Panc1 (cell line): ENCODE measurements around the gene RPS6KL1. TPM values are rescaled to one million over a fixed set of nuclear protein-coding genes. Genes with fewer than 3 reads are reported as not detected.

Source experiments
- ATAC-seq: fragments of 200-7000 bp; cut with Tn5 transposase; 2 replicates; pipeline ENCODE4 v1.9.1; 2020; ENCODE audit warnings: mild to moderate bottlenecking, moderate library complexity
- BruUV-seq: library from RNA; stranded (reverse); fragments of 400-500 nt; replicated peaks from 2 replicates; lab custom pipeline; 2021; lab: Mats Ljungman, UMichigan
- CTCF ChIA-PET: fragments of 300-600 bp; sonication (Branson Sonifier 250); formaldehyde crosslinking; loops from one replicate; lab custom pipeline; 2022; ENCODE audit warnings: antibody characterized with exemption; lab: Charles Lee
- POLR2A ChIA-PET: fragments of 300-600 bp; sonication (Branson Sonifier 250); formaldehyde crosslinking; loops from one replicate; lab custom pipeline; 2022; ENCODE audit warnings: antibody characterized with exemption; lab: Charles Lee
- DNase-seq: peaks from one replicate; pipeline ENCODE4 v3.0.0-alpha.2; 2010; ENCODE audit warnings: low read depth, low spot score
- H3K27ac ChIP-seq: 2 replicates; pipeline ENCODE4 v1.5.1; 2011; ENCODE audit warnings: mild to moderate bottlenecking, low read length, inconsistent platforms
- H3K27me3 ChIP-seq: fragments of 200-500 bp; sonication (Bioruptor generic); 2 replicates; pipeline ENCODE4 v1.6.0; 2014; ENCODE audit warnings: low read length, inconsistent platforms; ENCODE audit not compliant: control insufficient read depth, insufficient read depth
- H3K36me3 ChIP-seq: fragments of 200-500 bp; sonication (Bioruptor generic); 2 replicates; pipeline ENCODE4 v1.5.1; 2014; ENCODE audit warnings: inconsistent platforms, mild to moderate bottlenecking, low read length, moderate library complexity; ENCODE audit not compliant: control insufficient read depth, insufficient read depth
- H3K4me1 ChIP-seq: 2 replicates; pipeline ENCODE4 v1.5.1; 2011; ENCODE audit warnings: inconsistent platforms, mild to moderate bottlenecking, low read length, moderate library complexity; ENCODE audit not compliant: control insufficient read depth, insufficient read depth
- H3K4me3 ChIP-seq, 2 experiments: 2 replicates each; pipeline ENCODE4 v1.5.1; 2011 to 2012; ENCODE audit warnings: low read depth in 2 of 2, low read length in 2 of 2, mild to moderate bottlenecking in 2 of 2, inconsistent platforms in 1 of 2, moderate library complexity in 1 of 2
- H3K9me3 ChIP-seq: fragments of 200-500 bp; sonication (Bioruptor generic); 2 replicates; pipeline ENCODE4 v1.5.1; 2014; ENCODE audit warnings: low read depth, mild to moderate bottlenecking, inconsistent platforms, low read length, moderate library complexity; ENCODE audit not compliant: control insufficient read depth, insufficient read depth
- CTCF ChIP-seq: fragments of 450-650 bp; IDR thresholded peaks from 2 replicates; pipeline ENCODE4 v1.5.1; 2017; ENCODE audit warnings: mild to moderate bottlenecking
- POLR2AphosphoS5 ChIP-seq: IDR thresholded peaks from 2 replicates; pipeline ENCODE4 v1.6.1; 2012; ENCODE audit warnings: mild to moderate bottlenecking, low read depth, low read length, moderate library complexity
- REST ChIP-seq, 2 experiments: IDR thresholded peaks; 2 replicates each; pipeline ENCODE4 v1.6.1; 2011 to 2012; ENCODE audit warnings: low read depth in 2 of 2, control low read depth in 1 of 2, low read length in 1 of 2, mild to moderate bottlenecking in 1 of 2, moderate library complexity in 1 of 2; ENCODE audit not compliant: insufficient read depth in 1 of 2
- SIN3A ChIP-seq: IDR thresholded peaks from 2 replicates; pipeline ENCODE4 v1.6.1; 2012; ENCODE audit warnings: low read depth, mild to moderate bottlenecking, low read length, moderate library complexity, borderline replicate concordance; ENCODE audit not compliant: insufficient read depth
- TCF7L2 ChIP-seq: IDR thresholded peaks from 2 replicates; pipeline ENCODE4 v1.6.1; 2011; ENCODE audit warnings: mild to moderate bottlenecking, low read depth, low read length, inconsistent platforms
- in situ Hi-C: cut with HindIII; loops from 2 replicates; pipeline ENCODE4 v1.10.0; 2016; ENCODE audit warnings: low sequenced_read_pairs, low pct_unique_long_range_greater_than_20kb
- intact Hi-C: fragments of 100-400 bp; cut with micrococcal nuclease; formaldehyde crosslinking; loops from one replicate; pipeline ENCODE4 v1.10.0; 2022; ENCODE audit not compliant: unreplicated experiment
- total RNA-seq: library from RNA; stranded (reverse); gene quantifications from one replicate; pipeline ENCODE4 v1.2.1, GENCODE V29; 2021; ENCODE audit not compliant: unreplicated experiment

RPS6KL1 gene
- total RNA-seq, 1 experiment from 2014 or later = 14.9 TPM

GRCh38 chr14:74891870-74892269 is 31.2 kb downstream of the RPS6KL1 start:
- Histone ChIP-seq H3K36me3 (peaks cover 29% of the 10 kb centered on the region), H3K27ac (no peak overlapping the region), H3K4me3 (no peak overlapping the region), H3K9me3 (no peaks in the 10 kb centered on the region), H3K27me3 (no peaks in the 10 kb centered on the region), H3K4me1 (peaks cover 5% of the 10 kb centered on the region)
- CTCF ChIA-PET = no interaction called here
- ATAC-seq (no peak), DNase-seq (no peak)
- no peak for TF ChIP-seq CTCF
- no peak for TF ChIP-seq TCF7L2
- TF ChIP-seq REST (IDR thresholded peaks at IDR 0.05; ENCODE audit: insufficient read depth in 1 of 2, low read depth in 2 of 2, low read length in 1 of 2) = no peak
- TF ChIP-seq SIN3A = no peak
- no peak for TF ChIP-seq POLR2AphosphoS5
- in situ Hi-C loops (no loop called here), intact Hi-C loops (no loop called here)
- BruUV-seq = no TSS peak
- POLR2A ChIA-PET = no interaction called here

- ChIA-PET CTCF (interaction anchor here (1.0 kb wide), 1 partner anchor 29 kb away, joined by 3 read pairs; no protein-coding TSS in a partner anchor), POLR2A (no interaction called here)
- Histone ChIP-seq H3K36me3 (peaks cover 23% of the 10 kb centered on the region), H3K4me1 (peaks cover 5% of the 10 kb centered on the region), H3K27ac (no peak overlapping the region), H3K9me3 (no peaks in the 10 kb centered on the region), H3K4me3 (no peak overlapping the region), H3K27me3 (no peaks in the 10 kb centered on the region)
- no peak for ATAC-seq
- in situ Hi-C loops = no loop called here
- no TSS peak for BruUV-seq
- intact Hi-C loops = no loop called here
- TF ChIP-seq SIN3A (no peak), CTCF (no peak), POLR2AphosphoS5 (no peak), TCF7L2 (no peak), REST (IDR thresholded peaks at IDR 0.05; ENCODE audit: insufficient read depth in 1 of 2, low read depth in 2 of 2, low read length in 1 of 2) (no peak)
- DNase-seq = no peak
These were observed 32.8 kb downstream of the RPS6KL1 start for GRCh38 chr14:74890262-74890661.
